GM12878 (cell line): Measurements from ENCODE around the gene TMEM150A. TPM values are rescaled to one million over a fixed set of nuclear protein-coding genes. Genes with fewer than 3 reads are reported as not detected.

Source experiments
- ATAC-seq: fragments of 200-7000 bp; cut with Tn5 transposase; 3 replicates; pipeline ENCODE4 v1.9.1; 2020; ENCODE audit warnings: mild to moderate bottlenecking, moderate library complexity
- BruUV-seq: library from RNA; stranded (reverse); fragments of 400-500 nt; replicated peaks from 2 replicates; lab custom pipeline; 2021; lab: Mats Ljungman, UMichigan
- CTCF ChIA-PET: fragments of 300-600 bp; sonication (Branson Sonifier 250); formaldehyde crosslinking; extraction: SDS; loops from one replicate; lab custom pipeline; 2021; ENCODE audit warnings: inconsistent platforms; lab: Yijun Ruan, JAX
- POLR2A ChIA-PET: fragments of 350-600 bp; formaldehyde crosslinking; extraction: SDS; loops from one replicate; lab custom pipeline; 2021; ENCODE audit warnings: inconsistent platforms; lab: Charles Lee
- RAD21 ChIA-PET: fragments of 300-600 bp; sonication (Branson Sonifier 250); formaldehyde crosslinking; loops from one replicate; lab custom pipeline; 2023; ENCODE audit warnings: antibody characterized with exemption; ENCODE audit not compliant: unreplicated experiment; lab: Charles Lee
- SMC1A ChIA-PET: fragments of 300-600 bp; sonication (Branson Sonifier 250); formaldehyde crosslinking; loops from one replicate; lab custom pipeline; 2023; ENCODE audit not compliant: unreplicated experiment, uncharacterized antibody; lab: Charles Lee
- DNase-seq: peaks from one replicate; pipeline ENCODE4 v3.0.0-alpha.2; 2011; ENCODE audit warnings: low read depth, low spot score
- FAIRE-seq: peaks from 3 replicates; lab custom pipeline; 2011; peaks lifted over from hg19 to GRCh38; lab: Jason Lieb, UNC
- H2AFZ ChIP-seq: 2 replicates; pipeline ENCODE4 v1.6.0; 2011; ENCODE audit warnings: low read depth, low read length, control low read depth; ENCODE audit not compliant: control insufficient read depth
- H3K27ac ChIP-seq: 2 replicates; pipeline ENCODE4 v1.5.1; 2011; ENCODE audit warnings: control low read depth; ENCODE audit not compliant: control insufficient read depth, insufficient read depth
- H3K27me3 ChIP-seq, 2 experiments: replicated peaks in 1 of 2; 2 replicates each; pipeline versions ENCODE4 v1.6.0 to v1.6.1; 2011; ENCODE audit warnings: low read length in 1 of 2; ENCODE audit not compliant: control insufficient read depth in 2 of 2, insufficient read depth in 2 of 2
- H3K36me3 ChIP-seq, 2 experiments: 2 replicates each; pipeline ENCODE4 v1.5.1; 2011; ENCODE audit warnings: low read length in 1 of 2; ENCODE audit not compliant: control insufficient read depth in 2 of 2, insufficient read depth in 2 of 2
- H3K4me1 ChIP-seq: 2 replicates; pipeline ENCODE4 v1.6.1; 2011; ENCODE audit warnings: mild to moderate bottlenecking, low read length, moderate library complexity, mixed read lengths; ENCODE audit not compliant: control insufficient read depth, insufficient read depth
- H3K4me2 ChIP-seq: 2 replicates; pipeline ENCODE4 v1.6.0; 2011; ENCODE audit warnings: control low read depth; ENCODE audit not compliant: control insufficient read depth, insufficient read depth
- H3K4me3 ChIP-seq: fragments of 200-600 bp; sonication (generic); 2 replicates; pipeline ENCODE4 v1.5.1; 2016
- H3K79me2 ChIP-seq: 2 replicates; pipeline ENCODE4 v1.6.0; 2011; ENCODE audit warnings: low read length; ENCODE audit not compliant: control insufficient read depth, insufficient read depth
- H3K9ac ChIP-seq: 2 replicates; pipeline ENCODE4 v1.8.0; 2011; ENCODE audit warnings: low read length, control low read depth, mixed read lengths; ENCODE audit not compliant: control insufficient read depth, insufficient read depth
- H3K9me3 ChIP-seq: replicated peaks from 3 replicates; pipeline ENCODE4 v1.5.1; 2011; ENCODE audit warnings: mild to moderate bottlenecking, low read length; ENCODE audit not compliant: control insufficient read depth, insufficient read depth
- H4K20me1 ChIP-seq: 2 replicates; pipeline ENCODE4 v1.6.0; 2011; ENCODE audit not compliant: control insufficient read depth, insufficient read depth
- BHLHE40 ChIP-seq, 2 experiments: fragments of 450-650 bp in 1 of 2; IDR thresholded peaks; 2 replicates each; pipeline ENCODE4 v1.6.1; 2011 to 2017; ENCODE audit warnings: low read depth in 2 of 2, borderline replicate concordance in 1 of 2, improper control_type of control experiment in 1 of 2, low read length in 1 of 2, mild to moderate bottlenecking in 1 of 2
- BMI1 ChIP-seq: fragments of 450-650 bp; IDR thresholded peaks from 2 replicates; pipeline ENCODE4 v1.6.1; 2016; ENCODE audit warnings: mild to moderate bottlenecking, moderate library complexity, borderline replicate concordance
- CBFB ChIP-seq: IDR thresholded peaks from 2 replicates; pipeline ENCODE4 v1.6.1; 2016; ENCODE audit warnings: antibody characterized with exemption, low read depth
- GATAD2B ChIP-seq: fragments of 450-650 bp; conservative IDR thresholded peaks from 2 replicates; pipeline ENCODE4 v1.6.1; 2017; ENCODE audit warnings: low read depth, mild to moderate bottlenecking, moderate library complexity
- MEF2A ChIP-seq: IDR thresholded peaks from 2 replicates; pipeline ENCODE4 v1.6.1; 2011; ENCODE audit warnings: low read depth, mild to moderate bottlenecking, low read length, moderate library complexity; ENCODE audit not compliant: insufficient read depth
- SUZ12 ChIP-seq: fragments of 200-600 bp; sonication (generic); IDR thresholded peaks from one replicate; pipeline ENCODE4 v1.6.1; 2018; ENCODE audit warnings: antibody characterized with exemption, mild to moderate bottlenecking; ENCODE audit not compliant: unreplicated experiment
- ZNF274 ChIP-seq: IDR thresholded peaks from one replicate; pipeline ENCODE4 v1.8.0; 2011; ENCODE audit not compliant: insufficient read length, insufficient read depth
- WGBS: methylation state at CpG from one replicate; pipeline ENCODE4 v1.1.6; 2016; ENCODE audit warnings: low lambda C conversion rate; ENCODE audit not compliant: insufficient replicate concordance, insufficient coverage; ENCODE audit errors: missing lambda C conversion rate; 5-methylcytosine and 5-hydroxymethylcytosine counted together
- in situ Hi-C: fragments of 300-500 bp; cut with MboI; formaldehyde crosslinking; loops from 9 replicates; pipeline ENCODE4 v1.14.3; 2018; ENCODE audit warnings: mixed read lengths
- intact Hi-C: fragments of 100-400 bp; cut with micrococcal nuclease; formaldehyde crosslinking; loops from one replicate; pipeline ENCODE4 v1.14.2; 2022; ENCODE audit not compliant: unreplicated experiment
- polyA plus RNA-seq, 11 experiments: library from polyadenylated mRNA; depleted of rRNA in 4 of 11; unstranded in 6 of 11; stranded (reverse) in 5 of 11; fragments of >200 nt; fragmentation: Nextera tagmentation in 4 of 11; fragmentation: Illumina TruSeq in 1 of 11; extraction: Ambion mirVana in 4 of 11; extraction: Trizol in 1 of 11; gene quantifications; 1 replicate in 1 of 11; 2 replicates in 10 of 11; pipeline versions ENCODE4 v1.2.1 to v1.2.3, GENCODE V29; 2011 to 2016; ENCODE audit warnings: inconsistent platforms in 2 of 11, missing spikeins in 2 of 11, low read depth in 1 of 11
- total RNA-seq, 4 experiments: library from RNA; depleted of rRNA in 3 of 4; stranded (reverse); fragments of >200 nt in 3 of 4; fragmentation: Illumina TruSeq in 1 of 4; extraction: Trizol in 1 of 4; gene quantifications; 2 replicates each; pipeline versions ENCODE4 v1.2.1 to v1.2.3, GENCODE V29; 2013 to 2021
- TF ChIP-seq, protein P1 (sequence below): fragments of 450-650 bp; IDR thresholded peaks from 2 replicates; pipeline ENCODE4 v1.6.1; 2017; ENCODE audit warnings: mild to moderate bottlenecking, moderate library complexity
- TF ChIP-seq, protein P2 (sequence below): fragments of 150-350 bp; IDR thresholded peaks from 2 replicates; pipeline ENCODE4 v1.6.1; 2016; ENCODE audit warnings: low read depth, low read length
- TF ChIP-seq, protein P3 (sequence below): fragments of 450-650 bp; IDR thresholded peaks from 2 replicates; pipeline ENCODE4 v1.6.1; 2017; ENCODE audit warnings: antibody characterized with exemption, mild to moderate bottlenecking, moderate library complexity
- TF ChIP-seq, protein P4 (sequence below): IDR thresholded peaks from 2 replicates; pipeline ENCODE4 v1.6.1; 2012; ENCODE audit warnings: low read depth, low read length, improper control_type of control experiment

The TMEM150A gene
- total and polyA plus RNA-seq, 10 of the 15 experiments (the other 5 are each of a cell fraction or from before 2014, with no cell fraction given): 0.45 to 4.4 (median 2.6) TPM

DNA sequence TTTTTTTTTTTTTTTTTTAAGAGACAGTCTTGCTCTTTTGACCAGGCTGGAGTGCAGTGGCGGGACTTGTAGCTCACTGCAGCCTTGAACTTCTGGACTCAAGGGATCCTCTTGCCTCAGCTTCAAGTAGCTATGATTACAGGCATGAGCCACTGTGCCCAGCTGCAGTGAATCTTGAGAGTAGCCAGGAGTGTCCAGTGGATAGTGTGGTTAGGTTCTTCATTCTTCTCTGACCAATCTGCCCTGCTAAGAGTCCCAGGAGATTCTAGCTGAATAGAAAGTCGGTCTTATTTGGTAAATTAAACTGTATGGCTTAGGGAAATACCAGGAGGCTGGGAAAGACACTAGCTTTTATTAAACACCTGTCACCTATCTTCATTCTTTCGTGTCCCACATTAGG, 28.8 kb upstream of the TMEM150A start:
- CTCF ChIA-PET: interaction anchor here (1.3 to 1.7 kb wide), 2 partner anchors 38 to 77 kb away, joined by 3 read pairs; no protein-coding TSS in a partner anchor
- TF ChIP-seq, protein P1, sequence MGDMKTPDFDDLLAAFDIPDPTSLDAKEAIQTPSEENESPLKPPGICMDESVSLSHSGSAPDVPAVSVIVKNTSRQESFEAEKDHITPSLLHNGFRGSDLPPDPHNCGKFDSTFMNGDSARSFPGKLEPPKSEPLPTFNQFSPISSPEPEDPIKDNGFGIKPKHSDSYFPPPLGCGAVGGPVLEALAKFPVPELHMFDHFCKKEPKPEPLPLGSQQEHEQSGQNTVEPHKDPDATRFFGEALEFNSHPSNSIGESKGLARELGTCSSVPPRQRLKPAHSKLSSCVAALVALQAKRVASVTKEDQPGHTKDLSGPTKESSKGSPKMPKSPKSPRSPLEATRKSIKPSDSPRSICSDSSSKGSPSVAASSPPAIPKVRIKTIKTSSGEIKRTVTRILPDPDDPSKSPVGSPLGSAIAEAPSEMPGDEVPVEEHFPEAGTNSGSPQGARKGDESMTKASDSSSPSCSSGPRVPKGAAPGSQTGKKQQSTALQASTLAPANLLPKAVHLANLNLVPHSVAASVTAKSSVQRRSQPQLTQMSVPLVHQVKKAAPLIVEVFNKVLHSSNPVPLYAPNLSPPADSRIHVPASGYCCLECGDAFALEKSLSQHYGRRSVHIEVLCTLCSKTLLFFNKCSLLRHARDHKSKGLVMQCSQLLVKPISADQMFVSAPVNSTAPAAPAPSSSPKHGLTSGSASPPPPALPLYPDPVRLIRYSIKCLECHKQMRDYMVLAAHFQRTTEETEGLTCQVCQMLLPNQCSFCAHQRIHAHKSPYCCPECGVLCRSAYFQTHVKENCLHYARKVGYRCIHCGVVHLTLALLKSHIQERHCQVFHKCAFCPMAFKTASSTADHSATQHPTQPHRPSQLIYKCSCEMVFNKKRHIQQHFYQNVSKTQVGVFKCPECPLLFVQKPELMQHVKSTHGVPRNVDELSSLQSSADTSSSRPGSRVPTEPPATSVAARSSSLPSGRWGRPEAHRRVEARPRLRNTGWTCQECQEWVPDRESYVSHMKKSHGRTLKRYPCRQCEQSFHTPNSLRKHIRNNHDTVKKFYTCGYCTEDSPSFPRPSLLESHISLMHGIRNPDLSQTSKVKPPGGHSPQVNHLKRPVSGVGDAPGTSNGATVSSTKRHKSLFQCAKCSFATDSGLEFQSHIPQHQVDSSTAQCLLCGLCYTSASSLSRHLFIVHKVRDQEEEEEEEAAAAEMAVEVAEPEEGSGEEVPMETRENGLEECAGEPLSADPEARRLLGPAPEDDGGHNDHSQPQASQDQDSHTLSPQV: no peak
- TF ChIP-seq, protein P2, sequence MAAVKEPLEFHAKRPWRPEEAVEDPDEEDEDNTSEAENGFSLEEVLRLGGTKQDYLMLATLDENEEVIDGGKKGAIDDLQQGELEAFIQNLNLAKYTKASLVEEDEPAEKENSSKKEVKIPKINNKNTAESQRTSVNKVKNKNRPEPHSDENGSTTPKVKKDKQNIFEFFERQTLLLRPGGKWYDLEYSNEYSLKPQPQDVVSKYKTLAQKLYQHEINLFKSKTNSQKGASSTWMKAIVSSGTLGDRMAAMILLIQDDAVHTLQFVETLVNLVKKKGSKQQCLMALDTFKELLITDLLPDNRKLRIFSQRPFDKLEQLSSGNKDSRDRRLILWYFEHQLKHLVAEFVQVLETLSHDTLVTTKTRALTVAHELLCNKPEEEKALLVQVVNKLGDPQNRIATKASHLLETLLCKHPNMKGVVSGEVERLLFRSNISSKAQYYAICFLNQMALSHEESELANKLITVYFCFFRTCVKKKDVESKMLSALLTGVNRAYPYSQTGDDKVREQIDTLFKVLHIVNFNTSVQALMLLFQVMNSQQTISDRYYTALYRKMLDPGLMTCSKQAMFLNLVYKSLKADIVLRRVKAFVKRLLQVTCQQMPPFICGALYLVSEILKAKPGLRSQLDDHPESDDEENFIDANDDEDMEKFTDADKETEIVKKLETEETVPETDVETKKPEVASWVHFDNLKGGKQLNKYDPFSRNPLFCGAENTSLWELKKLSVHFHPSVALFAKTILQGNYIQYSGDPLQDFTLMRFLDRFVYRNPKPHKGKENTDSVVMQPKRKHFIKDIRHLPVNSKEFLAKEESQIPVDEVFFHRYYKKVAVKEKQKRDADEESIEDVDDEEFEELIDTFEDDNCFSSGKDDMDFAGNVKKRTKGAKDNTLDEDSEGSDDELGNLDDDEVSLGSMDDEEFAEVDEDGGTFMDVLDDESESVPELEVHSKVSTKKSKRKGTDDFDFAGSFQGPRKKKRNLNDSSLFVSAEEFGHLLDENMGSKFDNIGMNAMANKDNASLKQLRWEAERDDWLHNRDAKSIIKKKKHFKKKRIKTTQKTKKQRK: no peak
- no peak for TF ChIP-seq CBFB
- TF ChIP-seq ZNF274: no peak
- TF ChIP-seq GATAD2B: no peak
- TF ChIP-seq, protein P3, sequence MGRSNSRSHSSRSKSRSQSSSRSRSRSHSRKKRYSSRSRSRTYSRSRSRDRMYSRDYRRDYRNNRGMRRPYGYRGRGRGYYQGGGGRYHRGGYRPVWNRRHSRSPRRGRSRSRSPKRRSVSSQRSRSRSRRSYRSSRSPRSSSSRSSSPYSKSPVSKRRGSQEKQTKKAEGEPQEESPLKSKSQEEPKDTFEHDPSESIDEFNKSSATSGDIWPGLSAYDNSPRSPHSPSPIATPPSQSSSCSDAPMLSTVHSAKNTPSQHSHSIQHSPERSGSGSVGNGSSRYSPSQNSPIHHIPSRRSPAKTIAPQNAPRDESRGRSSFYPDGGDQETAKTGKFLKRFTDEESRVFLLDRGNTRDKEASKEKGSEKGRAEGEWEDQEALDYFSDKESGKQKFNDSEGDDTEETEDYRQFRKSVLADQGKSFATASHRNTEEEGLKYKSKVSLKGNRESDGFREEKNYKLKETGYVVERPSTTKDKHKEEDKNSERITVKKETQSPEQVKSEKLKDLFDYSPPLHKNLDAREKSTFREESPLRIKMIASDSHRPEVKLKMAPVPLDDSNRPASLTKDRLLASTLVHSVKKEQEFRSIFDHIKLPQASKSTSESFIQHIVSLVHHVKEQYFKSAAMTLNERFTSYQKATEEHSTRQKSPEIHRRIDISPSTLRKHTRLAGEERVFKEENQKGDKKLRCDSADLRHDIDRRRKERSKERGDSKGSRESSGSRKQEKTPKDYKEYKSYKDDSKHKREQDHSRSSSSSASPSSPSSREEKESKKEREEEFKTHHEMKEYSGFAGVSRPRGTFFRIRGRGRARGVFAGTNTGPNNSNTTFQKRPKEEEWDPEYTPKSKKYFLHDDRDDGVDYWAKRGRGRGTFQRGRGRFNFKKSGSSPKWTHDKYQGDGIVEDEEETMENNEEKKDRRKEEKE: no peak
- no peak for TF ChIP-seq MEF2A
- no peak for TF ChIP-seq BHLHE40 (IDR thresholded peaks at IDR 0.05; ENCODE audit: borderline replicate concordance in 1 of 2, low read depth in 2 of 2, low read length in 1 of 2)
- TF ChIP-seq BMI1: no peak
- no peak for TF ChIP-seq SUZ12
- TF ChIP-seq, protein P4, sequence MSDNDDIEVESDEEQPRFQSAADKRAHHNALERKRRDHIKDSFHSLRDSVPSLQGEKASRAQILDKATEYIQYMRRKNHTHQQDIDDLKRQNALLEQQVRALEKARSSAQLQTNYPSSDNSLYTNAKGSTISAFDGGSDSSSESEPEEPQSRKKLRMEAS: no peak

More for the DNA sequence above, 28.8 kb upstream of the TMEM150A start:
- FAIRE-seq: no peak
- H3K9me3 ChIP-seq: no peaks in the 10 kb centered on the region
- BruUV-seq: no TSS peak
- no peak overlapping the region for H3K4me2 ChIP-seq
- no peak for ATAC-seq
- peaks cover 9 to 35% of the 10 kb centered on the region in 2 experiments for H3K36me3 ChIP-seq
- no peaks in the 10 kb centered on the region for H3K27me3 ChIP-seq
- SMC1A ChIA-PET: no interaction called here
- no peaks in the 10 kb centered on the region for H3K4me1 ChIP-seq
- no peak for DNase-seq
- 68% methylated on average over 2 of the region's 3 CpGs for WGBS
- no peak overlapping the region for H3K4me3 ChIP-seq
- H4K20me1 ChIP-seq: no peaks in the 10 kb centered on the region
- no peaks in the 10 kb centered on the region for H3K79me2 ChIP-seq
- intact Hi-C loops: no loop called here
- H3K27ac ChIP-seq: no peak overlapping the region
- in situ Hi-C loops: no loop called here
- no peak overlapping the region for H2AFZ ChIP-seq
- RAD21 ChIA-PET: interaction anchor here (0.7 to 1.1 kb wide), 2 partner anchors 75 to 212 kb away, joined by 3 read pairs; no protein-coding TSS in a partner anchor
- POLR2A ChIA-PET: interaction anchor here (0.6 to 1.2 kb wide), 5 partner anchors 12 to 304 kb away, joined by 3 to 6 read pairs (median 4); partner anchors contain the start of gene GNLY
- no peak overlapping the region for H3K9ac ChIP-seq
